Uterus (tissue), 2 donors: ENCODE measurements around the gene CALY.

Experiments used
- POLR2A ChIP-seq, 2 donors: fragments of 450-650 bp; IDR thresholded peaks; one replicate each; pipeline ENCODE4 v1.6.1; 2016; ENCODE audit warnings: antibody characterized with exemption in 2 of 2, mild to moderate bottlenecking in 1 of 2, moderate library complexity in 1 of 2
- TF ChIP-seq, protein P1 (sequence below), 4 experiments: fragments of 200-600 bp in 2 of 4; fragments of 450-650 bp in 2 of 4; sonication (generic) in 2 of 4; IDR thresholded peaks; one replicate each; pipeline ENCODE4 v1.5.1; 2016 to 2019; ENCODE audit warnings: antibody characterized with exemption in 4 of 4, mild to moderate bottlenecking in 2 of 4, moderate library complexity in 1 of 4

DNA sequence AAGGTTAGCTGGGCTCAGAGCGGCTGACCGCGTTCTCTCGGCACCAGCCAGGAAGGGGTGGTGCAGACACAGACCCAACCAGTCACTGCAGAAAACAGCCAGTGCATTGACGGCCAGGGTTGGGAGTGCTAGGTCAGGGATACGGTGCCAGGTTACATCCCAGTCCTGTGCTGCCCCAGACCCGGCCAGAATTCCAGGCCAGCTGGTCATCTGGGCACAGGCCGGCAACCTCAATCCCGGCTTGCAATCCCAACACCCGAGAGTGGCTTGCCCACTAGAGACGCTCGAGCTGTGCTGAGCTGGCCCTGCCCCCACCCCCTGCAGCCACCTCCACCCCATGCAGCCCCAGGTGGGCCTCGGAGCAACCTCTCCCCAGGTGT lies 14.2 kb upstream of the CALY start:
- TF ChIP-seq, protein P1, sequence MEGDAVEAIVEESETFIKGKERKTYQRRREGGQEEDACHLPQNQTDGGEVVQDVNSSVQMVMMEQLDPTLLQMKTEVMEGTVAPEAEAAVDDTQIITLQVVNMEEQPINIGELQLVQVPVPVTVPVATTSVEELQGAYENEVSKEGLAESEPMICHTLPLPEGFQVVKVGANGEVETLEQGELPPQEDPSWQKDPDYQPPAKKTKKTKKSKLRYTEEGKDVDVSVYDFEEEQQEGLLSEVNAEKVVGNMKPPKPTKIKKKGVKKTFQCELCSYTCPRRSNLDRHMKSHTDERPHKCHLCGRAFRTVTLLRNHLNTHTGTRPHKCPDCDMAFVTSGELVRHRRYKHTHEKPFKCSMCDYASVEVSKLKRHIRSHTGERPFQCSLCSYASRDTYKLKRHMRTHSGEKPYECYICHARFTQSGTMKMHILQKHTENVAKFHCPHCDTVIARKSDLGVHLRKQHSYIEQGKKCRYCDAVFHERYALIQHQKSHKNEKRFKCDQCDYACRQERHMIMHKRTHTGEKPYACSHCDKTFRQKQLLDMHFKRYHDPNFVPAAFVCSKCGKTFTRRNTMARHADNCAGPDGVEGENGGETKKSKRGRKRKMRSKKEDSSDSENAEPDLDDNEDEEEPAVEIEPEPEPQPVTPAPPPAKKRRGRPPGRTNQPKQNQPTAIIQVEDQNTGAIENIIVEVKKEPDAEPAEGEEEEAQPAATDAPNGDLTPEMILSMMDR (IDR thresholded peaks at IDR 0.05) = no peak
- no peak for TF ChIP-seq POLR2A (IDR thresholded peaks at IDR 0.05)
